ENCODE measurements around the gene KCNK5.

KCNK5 gene, protein sequence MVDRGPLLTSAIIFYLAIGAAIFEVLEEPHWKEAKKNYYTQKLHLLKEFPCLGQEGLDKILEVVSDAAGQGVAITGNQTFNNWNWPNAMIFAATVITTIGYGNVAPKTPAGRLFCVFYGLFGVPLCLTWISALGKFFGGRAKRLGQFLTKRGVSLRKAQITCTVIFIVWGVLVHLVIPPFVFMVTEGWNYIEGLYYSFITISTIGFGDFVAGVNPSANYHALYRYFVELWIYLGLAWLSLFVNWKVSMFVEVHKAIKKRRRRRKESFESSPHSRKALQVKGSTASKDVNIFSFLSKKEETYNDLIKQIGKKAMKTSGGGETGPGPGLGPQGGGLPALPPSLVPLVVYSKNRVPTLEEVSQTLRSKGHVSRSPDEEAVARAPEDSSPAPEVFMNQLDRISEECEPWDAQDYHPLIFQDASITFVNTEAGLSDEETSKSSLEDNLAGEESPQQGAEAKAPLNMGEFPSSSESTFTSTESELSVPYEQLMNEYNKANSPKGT

DNA sequence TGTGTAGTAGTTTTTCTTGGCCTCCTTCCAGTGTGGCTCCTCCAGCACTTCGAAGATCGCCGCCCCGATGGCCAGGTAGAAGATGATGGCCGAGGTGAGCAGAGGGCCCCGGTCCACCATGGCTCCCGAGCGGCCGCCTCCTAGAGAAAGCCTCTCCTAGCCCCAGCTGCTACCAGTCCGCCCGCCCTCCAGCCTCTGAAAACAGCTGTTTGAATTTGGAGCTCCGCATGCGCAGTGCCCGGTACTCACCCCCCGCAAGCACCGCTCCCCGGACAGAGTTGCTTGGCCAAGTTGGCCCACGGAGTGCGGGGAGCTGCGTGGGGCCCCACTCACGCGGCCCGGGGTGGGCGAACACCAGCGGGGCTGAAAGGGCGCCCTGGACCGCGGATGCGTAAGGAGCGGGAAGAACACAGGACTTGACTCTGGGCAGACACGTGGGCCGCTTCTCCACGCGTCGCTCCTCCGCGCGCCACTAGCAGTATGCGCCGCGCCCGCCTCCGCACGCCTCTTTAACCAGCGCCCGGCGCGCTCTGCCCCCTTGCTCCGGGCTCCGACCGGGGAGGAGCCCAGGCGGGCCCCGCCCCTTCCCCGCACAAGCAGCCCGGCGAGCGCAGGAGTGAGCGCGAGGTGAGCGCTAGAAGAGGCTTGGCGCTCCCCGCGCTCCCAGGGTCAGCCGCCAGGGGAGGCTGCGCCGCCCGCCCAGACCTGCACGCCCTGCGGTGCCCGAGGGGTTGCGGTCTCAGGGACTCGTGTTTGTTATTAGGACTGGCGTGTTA lies at the start of gene KCNK5:
KCNK5 (minus strand) TSS at position 484 of the 776 bp plus-strand sequence; CDS start at position 120, 364 bp downstream.
- DNase-seq (ENCODE audit: low read depth in 2 of 2) = peak; percentile 69 to 81

DNA sequence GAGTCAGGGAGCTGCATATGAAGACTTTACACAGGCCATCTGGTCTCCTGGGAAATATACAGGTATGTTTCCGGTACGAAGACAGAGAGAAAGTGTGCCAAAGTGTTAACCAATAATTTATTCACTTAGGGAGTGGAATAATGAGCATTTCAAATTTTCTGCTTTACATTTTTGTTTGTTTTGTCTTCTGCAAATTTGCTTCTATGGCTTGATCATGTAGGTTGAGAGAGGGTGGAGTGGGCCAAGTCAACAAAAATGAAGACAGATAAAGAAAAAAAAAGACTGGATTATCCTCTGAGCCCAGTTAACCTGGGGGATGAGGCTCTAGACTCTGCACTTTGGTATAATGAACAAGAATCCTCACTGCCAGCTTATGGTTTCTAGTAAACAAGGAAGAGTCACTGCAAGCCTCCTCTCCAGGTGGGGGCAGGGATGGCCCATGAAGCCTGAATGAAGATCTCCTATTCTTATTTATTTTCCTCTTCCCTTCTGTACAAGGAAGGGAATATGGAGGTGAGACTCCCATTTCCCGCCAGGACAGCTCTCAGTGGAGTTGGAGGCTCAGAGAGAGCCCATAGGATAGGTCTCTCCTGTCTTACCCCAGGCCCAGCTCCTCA lies 47.2 kb upstream of the KCNK5 start:
- DNase-seq (ENCODE audit: low read depth in 2 of 2) = no peak

DNA sequence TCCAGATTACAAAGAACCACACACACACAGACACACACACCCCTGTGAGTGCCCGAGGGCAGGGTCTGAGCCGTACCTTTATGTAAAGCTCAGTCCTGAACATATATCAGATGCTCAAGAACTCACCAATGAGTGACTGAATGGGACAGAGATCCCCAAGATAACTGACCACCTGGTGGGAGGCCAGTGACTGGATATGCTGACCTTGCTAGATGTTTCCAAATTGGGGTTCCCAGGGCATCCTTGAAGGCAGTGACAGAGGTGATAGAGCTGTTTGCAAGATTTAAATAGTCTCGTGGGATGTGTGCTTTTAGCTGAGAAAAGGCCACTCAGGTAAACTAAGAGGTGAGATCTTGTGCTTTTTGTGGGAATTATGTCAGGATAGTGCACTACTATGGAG lies 45.6 kb upstream of the KCNK5 start:
- no peak for DNase-seq (ENCODE audit: low read depth in 2 of 2)

DNA sequence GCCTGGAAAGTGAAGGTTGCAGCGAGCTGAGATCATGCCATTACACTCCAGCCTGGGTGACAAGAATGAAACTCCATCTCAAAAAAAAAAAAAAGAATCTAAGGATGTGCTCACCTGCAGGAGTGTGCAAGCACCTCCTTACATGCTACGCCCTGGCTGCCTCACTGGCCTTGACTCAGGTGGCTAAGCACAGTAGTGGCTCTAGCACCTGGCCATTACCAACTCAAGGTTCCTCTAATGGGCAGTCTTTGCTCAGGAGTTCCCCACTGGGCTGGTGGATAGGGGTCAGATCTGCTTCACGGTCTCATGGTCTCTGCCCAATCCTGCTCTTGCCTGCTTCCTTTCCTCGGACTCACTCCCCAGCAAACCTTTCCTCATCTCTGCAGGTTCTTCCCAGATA lies 45.2 kb upstream of the KCNK5 start:
- DNase-seq (ENCODE audit: low read depth in 2 of 2) = no peak

DNA sequence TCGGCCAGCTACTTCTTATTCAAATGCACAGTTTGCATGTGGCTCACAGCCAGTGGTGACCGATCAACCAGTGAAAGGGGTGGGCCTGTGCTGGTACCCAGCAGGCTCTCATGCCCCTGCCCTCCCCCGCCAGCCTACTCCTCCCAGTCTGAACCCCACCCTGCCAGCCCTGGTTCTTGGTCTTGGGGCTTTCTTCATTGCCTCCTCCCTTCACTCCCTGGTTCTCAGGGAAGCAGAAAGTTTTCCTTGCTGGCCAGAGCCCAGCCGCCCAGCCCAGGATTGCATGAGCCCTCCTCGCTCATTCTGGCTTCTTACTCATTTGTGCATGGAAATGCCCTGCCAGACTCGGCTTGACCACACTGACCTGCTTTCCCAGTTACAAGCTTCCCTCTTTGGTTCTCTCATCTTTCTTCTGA lies 44.1 kb upstream of the KCNK5 start:
- DNase-seq (ENCODE audit: low read depth in 2 of 2) = no peak

DNA sequence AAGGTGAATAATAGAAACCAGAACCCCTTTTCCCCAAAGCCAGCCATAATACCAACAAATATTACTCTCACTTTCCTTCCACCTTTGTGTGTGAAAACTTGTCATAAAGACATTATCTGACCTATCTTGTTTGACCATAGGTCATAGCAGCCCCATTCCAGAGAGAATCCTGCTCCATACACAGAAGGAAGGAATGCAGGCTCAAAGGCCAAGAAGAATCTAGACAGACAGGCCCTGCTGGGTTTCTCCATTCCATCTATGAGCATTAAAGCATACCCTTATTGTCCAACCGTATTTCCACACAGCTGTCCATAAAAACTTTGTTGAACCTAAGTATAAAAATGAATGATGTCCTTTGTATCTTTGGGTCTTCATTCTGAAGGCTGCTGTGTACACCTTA lies 40.7 kb upstream of the KCNK5 start:
- DNase-seq (ENCODE audit: low read depth in 2 of 2) = no peak

DNA sequence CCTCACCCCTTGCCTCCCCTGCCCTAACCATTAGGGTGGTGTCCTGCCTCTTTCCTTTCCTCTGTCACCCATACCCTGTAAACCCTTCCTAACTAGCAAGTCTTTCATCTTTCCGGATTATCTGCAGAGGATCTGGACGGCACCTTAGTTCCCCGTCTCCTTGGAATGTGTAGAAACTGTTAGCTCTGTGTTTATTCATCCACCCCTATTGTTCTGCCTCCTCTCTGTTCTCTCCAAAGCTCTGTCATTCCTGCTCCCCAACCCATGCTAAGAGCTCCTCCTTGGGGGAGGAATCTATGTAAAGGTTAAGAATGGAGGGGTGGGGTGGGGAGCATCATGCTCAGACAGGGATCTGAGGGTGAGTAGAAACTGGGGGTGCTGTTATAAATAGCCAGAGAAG lies 39.4 kb upstream of the KCNK5 start:
- no peak for DNase-seq (ENCODE audit: low read depth in 2 of 2)

DNA sequence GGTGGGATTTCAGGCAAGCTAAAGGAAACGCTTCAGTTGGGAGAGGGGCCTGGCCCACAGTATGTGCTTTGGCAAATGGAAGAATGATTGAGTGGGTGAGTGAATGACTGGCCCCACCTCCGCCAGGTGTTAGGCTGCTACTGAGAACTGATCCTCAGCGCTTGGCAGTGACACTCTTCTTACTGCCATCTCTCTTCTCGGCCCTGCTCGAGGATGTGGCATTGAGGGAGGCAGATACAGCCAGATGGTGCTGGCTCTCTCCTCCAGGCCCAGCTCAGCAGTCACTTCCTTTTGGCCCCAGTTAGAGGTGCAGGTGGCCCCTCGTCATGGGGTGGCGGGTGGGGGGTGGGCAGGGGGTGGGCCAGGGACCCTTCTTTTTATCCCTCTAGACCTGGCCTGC lies 38.9 kb upstream of the KCNK5 start:
- DNase-seq (ENCODE audit: low read depth in 2 of 2) = no peak

DNA sequence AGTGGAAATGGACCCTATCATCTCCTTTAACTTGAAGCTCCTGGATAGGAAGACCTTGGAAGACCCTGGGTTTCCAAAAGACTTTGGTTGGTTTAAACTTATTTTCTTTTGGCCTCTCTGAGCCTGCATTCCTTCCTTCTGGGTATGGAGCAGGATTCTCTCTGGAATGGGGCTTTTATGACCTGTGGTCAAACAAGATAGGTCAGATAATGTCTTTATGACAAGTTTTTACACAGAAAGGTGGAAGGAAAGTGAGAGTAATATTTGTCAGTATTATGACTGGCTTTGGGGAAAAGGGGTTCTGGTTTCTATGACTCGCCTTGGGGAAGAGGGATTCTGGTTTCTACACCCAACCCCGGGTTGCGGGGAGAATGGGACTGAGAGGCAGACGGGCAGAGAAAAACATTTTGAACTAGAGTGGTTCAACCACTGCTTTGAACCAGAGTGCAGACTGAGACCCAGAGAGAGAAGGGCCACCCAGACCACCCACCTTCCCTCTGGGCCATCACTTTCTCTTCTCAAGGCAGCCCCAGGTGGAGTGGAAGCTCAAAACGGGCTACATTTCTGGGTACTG lies 37.6 kb upstream of the KCNK5 start:
- no peak for DNase-seq (ENCODE audit: low read depth in 2 of 2)

DNA sequence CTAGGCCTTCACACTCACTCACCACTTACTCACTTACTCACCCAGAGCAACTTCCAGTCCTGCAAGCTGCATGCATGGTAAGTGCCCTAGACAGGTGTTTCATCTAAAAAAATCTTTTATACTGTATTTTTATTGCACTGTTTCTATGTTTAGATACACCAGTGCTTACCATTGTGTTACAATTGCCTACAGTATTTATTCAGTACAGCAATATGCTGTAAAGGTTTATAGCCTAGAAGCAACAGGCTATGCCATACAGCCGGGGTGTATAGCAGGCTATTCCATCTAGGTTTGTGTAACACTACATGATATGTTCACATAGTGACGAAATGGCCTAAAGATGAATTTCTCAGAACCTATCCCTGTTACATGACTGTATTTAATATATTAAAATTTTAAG lies 37.1 kb upstream of the KCNK5 start:
- DNase-seq (ENCODE audit: low read depth in 2 of 2) = no peak

DNA sequence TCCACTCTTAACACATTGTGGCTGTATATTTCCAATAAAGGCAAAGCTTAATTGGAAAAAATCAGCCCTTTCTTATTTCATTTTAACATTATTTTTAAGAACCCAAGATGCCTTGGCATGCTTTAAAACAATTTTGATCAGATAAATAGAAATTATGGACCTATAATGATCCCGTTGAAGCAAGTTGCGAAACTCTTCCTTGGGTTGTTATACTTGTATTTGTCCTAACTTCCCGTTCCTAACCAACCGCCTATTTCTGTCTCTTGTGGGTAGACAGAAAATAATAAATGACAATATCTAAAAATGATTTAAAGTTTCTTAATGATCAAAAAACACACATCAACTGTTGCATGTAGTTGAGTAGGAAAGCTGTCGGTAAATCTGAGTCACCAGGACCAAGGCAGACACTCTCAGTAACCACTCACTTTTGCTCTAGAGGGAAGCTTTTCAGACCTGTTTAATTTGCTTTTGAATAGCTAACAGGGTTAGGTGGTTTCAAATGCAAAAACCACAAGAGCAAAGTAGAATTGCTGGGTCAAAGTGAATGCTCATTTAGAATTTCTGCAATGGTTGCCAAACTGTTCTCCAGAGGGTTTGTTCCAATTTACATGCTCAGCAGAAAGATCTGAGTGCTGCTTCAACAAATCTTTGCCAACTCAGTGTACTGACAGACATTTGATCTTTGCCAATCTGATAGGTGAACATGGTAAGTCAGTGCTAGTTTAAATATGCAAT lies 34.2 kb upstream of the KCNK5 start:
- no peak for DNase-seq (ENCODE audit: low read depth in 2 of 2)

DNA sequence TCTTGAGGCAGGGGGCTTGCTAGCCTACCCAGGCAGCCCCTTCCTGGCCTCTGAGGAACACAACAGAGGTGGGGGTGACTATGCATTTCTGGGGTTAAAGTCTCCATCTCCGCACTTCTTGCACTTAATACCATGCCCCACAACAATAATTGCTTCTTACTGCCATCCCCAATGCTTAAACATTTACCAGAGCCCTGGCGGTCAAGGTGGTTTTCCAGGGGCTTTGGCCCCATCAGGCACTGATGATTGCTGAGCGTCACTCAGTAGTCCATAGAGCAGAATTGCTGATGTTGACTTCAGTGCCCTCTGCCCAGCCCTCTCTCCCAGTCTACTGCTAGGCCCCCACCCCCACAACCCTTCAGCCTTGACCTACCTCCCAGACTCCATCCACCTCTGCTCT lies 32.5 kb upstream of the KCNK5 start:
- no peak for DNase-seq (ENCODE audit: low read depth in 2 of 2)

DNA sequence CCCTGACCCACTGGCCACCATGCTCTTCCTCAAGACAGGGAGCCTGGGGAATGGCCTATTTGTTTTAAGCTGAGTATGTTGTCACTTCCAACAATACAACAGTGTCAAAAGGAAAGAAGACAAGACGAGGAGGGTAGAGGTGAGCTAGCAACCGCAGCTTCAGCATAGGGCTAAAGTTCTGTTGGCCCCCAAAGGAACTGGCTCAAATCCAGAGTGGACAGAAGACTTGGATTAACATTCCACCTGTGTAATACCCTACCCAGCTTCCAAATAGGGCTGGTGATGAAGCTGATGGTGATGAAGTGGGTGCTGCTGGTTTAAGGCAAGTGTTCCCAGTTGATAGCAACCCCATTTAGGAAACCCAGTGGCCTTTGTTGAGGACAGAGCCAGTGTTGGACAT lies 31.7 kb upstream of the KCNK5 start:
- no peak for DNase-seq (ENCODE audit: low read depth in 2 of 2)

DNA sequence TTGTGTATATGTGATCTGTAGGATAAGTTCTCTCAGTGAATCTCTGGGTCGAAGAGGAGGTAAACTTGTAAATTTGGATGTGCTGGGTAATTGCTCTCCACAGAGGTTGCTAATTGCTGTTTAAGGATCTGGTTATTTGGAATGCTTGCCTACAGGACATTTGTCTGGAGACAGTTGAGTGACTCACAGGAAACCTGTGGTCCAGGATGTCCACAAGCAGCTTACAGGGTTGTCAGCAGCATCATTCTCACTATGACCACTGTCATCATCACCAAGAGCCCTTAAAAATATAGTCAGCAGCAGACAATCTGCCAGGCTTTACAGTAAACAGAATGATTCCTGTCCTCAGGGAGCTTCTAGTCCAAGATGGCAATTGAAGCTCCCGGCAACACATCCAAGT lies 31.2 kb upstream of the KCNK5 start:
- DNase-seq (ENCODE audit: low read depth in 2 of 2) = no peak

DNA sequence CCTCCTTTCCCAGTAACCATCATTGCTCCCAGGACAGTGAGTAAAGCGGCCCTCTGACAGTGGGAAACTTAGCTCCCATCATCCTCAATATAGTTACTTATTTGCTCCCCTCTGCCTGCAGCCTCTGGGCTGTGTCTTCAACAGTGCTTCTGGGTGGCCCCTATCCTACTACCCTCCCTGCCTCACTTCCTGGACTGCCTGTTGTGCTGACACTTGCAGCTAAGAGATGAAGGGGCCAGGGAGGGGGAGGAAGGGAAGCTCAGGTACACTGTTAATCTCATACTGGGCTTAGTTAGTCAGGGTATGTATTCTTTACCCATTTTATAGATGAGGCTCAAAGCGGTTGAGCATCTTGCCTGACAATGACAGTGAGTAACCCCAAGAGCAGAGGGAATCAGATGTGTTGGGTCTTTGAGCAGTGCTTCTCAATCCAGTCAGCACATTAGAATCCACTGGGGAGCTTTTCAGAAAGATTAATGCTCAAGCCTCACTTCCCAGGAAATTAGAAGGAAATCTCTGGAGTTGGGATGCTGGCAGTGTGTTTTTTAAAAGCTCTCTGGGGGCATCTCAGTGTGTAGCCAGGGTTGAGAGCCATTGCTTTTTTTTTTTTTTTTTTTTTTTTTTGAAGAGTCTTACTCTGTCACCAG lies 27.1 kb upstream of the KCNK5 start:
- no peak for DNase-seq (ENCODE audit: low read depth in 2 of 2)

DNA sequence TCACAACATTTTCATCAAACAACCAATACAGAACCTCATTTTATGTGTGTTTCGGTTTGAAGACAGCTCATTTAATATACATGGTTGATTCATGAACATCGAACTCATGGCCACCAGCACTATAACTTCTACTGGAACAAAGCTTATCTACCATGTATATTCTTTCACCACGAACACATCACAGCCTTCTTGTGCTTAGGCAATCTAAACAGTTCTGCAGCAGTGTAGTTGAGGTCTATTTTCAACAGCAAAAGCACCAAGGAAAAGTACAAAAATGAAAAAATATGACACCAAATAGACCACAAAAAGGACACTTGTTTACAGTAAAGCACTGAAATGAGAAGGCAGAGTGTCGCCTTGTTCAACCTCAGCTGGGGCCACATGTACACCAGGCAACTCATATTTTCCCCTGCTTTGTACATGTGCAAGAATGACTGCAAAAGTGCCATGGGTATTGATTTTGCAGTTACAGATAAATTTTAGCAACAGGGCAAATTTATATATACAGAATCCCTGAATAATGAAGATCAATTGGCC lies 25.8 kb upstream of the KCNK5 start:
- no peak for DNase-seq (ENCODE audit: low read depth in 2 of 2)

DNA sequence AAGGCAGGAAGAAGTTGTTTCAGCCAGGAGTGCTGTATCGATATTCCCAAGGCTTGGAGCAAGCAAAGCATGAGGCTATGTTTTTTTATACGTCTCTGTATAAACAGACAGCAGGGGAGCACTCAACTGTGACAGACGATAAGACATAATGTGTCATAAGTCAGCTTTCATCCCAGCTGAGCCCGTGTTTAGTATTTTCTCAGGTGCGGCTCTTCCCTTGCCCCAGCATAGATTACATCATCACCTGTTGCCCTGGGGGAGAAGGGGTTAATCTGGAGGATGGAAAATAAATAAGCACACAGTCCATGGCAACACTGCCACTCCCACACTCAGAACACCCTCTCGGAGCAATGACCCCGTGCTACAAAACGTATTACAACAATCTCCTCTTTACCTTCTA lies 22.1 kb upstream of the KCNK5 start:
- no peak for DNase-seq (ENCODE audit: low read depth in 2 of 2)

DNA sequence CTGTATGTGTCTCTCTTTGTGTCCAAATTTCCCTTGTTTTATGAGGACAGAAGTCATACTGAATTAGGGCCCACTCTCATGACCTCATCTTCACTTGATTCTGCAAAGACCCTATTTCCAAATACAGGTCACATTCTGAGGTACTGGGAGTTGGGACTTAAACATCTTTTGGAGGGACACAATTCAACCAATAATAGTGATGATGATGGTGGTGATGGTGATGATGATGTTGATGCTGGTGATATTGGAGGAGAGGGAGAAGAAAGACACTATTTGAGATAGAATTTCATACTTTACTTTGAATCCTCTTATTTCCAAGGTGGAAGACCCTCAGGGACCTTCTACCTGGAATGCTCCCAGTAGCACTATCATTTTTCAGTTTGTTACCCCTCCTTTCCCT lies 21.2 kb upstream of the KCNK5 start:
- no peak for DNase-seq (ENCODE audit: low read depth in 2 of 2)

DNA sequence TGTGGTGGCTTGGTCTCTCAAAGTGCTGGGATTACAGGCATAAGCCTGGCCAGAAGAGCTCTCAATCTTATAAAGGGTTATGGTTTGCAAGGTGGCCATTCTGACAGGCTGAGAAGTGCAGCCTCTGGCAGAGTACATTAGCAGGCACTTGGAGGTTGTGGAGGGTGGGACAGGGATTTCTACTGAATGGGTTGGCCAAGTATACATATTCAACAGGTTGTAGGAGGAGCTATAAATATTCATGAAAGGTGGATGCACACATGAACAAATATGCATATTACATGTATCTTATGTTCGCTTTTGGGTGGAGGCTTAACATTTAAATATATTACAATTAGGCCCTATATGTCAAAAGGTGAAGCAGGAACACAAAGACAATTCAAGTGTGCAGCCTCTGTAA lies 20.0 kb upstream of the KCNK5 start:
- DNase-seq (ENCODE audit: low read depth in 2 of 2) = no peak

DNA sequence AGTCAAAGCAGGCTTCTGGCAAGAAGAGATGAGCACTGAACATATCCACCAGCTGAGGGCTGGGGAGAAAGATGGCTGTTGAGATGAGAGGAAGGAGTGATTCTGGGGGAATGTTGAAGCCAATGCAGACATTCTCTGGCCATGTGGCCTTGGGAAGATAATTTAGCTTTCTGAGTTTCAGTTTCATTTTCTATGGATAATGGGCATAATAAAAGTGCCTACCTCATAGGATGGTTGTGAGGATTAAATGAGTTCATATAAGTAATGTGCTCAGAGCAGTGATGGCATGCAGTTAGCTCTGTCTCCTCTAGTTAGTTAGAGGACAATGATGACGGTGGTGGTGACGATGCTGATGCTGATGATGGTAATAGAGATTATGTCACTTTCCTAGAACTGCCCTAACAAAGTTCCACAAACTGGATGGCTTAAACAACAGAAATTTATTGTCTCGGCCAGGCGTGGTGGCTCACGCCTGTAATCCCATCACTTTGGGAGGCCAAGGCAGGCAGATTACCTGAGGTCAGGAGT lies 18.5 kb upstream of the KCNK5 start:
- DNase-seq (ENCODE audit: low read depth in 2 of 2) = no peak

DNA sequence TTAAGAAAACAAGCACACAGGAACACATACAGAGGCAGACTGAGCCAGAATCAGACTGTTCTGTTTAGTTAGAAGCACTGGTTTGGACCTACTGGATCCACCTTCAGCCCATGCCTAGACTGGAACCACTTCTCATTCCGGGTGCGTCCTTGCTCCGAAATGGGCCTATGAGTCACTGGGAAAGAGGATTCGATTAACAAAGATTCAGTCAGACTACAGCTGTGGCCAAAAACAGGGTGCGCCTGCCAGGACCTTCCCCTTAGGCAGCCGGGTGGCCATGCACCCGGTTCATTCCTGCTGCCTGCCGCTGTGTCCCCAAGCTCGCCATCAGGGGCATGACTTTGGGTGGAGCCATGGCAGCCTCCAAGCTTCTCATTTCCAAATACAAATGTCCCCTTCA lies 14.5 kb upstream of the KCNK5 start:
- DNase-seq (ENCODE audit: low read depth in 2 of 2) = no peak

Data from stimulated activated CD4-positive, alpha-beta T cell treated with anti-CD3 and anti-CD28 coated beads, Interleukin-1b, Interleukin-23, amount 100 ng/mL, for 4 hours (primary cell).